NB4 (cell line): Measurements from ENCODE around the gene ZNF211.
A peak's percentile ranks its signal among the peaks of the same experiment; 100 is the strongest.

Experiments used
- DNase-seq: peaks from one replicate; pipeline ENCODE4 v3.0.0; 2010; ENCODE audit warnings: low read depth
- H3K4me3 ChIP-seq: one replicate; pipeline ENCODE4 v1.5.1; 2011; ENCODE audit warnings: mild to moderate bottlenecking, low read depth, low read length, moderate library complexity
- CTCF ChIP-seq: IDR thresholded peaks from one replicate; pipeline ENCODE4 v1.5.1; 2012; ENCODE audit warnings: low read depth, low read length
- MYC ChIP-seq: IDR thresholded peaks from 2 replicates; pipeline ENCODE4 v1.6.1; 2011; ENCODE audit warnings: low read depth, low read length
- POLR2A ChIP-seq: IDR thresholded peaks from 2 replicates; pipeline ENCODE4 v1.6.1; 2011; ENCODE audit warnings: mild to moderate bottlenecking; ENCODE audit not compliant: insufficient read length; ENCODE audit errors: extremely low read depth
- TF ChIP-seq, protein P1 (sequence below): IDR thresholded peaks from 2 replicates; pipeline ENCODE4 v1.6.1; 2011; ENCODE audit warnings: low read depth, low read length

ZNF211 gene

GRCh38 chr19:57623091-57623490 is 9.9 kb upstream of the ZNF211 start:
- no peak overlapping the region for H3K4me3 ChIP-seq
- DNase-seq: no peak
- TF ChIP-seq CTCF: no peak
- TF ChIP-seq MYC: no peak
- TF ChIP-seq, protein P1, sequence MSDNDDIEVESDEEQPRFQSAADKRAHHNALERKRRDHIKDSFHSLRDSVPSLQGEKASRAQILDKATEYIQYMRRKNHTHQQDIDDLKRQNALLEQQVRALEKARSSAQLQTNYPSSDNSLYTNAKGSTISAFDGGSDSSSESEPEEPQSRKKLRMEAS: no peak
- no peak for TF ChIP-seq POLR2A

GRCh38 chr19:57633832-57634131 is 814 bp downstream of the ZNF211 start:
- no peak for DNase-seq
- TF ChIP-seq, protein P1: no peak
- TF ChIP-seq CTCF (no peak), MYC (no peak), POLR2A (no peak)

DNA sequence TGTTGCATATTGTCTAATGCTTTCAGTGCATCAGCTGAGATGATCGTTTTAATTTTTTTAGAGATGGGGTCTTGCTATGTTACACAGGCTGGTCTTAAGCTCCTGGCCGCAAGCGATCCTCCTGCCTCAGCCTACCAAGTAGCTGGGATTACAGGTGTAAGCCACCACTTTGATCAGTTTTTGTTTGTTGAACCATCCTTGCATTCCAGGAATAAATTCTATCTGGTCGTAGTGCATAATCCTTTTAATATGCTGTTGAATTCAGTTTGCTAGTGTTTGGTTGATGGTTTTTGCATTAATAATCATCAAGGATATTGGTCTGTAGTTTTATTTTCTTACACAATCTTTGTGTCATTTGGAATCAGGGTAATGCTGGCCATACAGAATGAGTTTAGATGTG is 4.4 kb downstream of the ZNF211 start:
- no peak for DNase-seq
- H3K4me3 ChIP-seq: no peak overlapping the region
- TF ChIP-seq MYC (no peak), CTCF (no peak), POLR2A (no peak)
- TF ChIP-seq, protein P1: no peak

More at GRCh38 chr19:57633832-57634131, 814 bp downstream of the ZNF211 start:
- H3K4me3 ChIP-seq: peak overlapping the region; percentile 69

DNA sequence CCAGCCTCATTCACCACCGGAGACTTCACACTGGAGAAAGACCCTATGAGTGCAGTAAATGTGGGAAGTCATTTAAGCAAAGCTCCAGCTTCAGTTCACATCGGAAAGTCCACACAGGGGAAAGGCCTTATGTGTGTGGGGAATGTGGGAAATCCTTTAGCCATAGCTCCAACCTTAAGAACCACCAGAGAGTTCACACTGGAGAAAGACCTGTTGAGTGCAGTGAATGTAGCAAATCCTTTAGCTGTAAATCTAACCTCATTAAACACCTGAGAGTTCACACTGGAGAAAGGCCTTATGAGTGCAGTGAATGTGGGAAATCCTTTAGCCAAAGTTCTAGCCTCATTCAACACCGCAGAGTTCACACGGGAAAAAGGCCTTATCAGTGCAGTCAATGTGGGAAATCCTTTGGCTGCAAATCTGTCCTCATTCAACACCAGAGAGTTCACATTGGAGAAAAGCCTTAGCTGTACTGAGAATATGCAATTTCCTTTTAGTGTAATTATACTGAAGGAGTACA is 8.8 kb downstream of the ZNF211 start:
- no peak for TF ChIP-seq MYC
- TF ChIP-seq, protein P1: no peak
- no peak for TF ChIP-seq POLR2A
- no peak for TF ChIP-seq CTCF
- H3K4me3 ChIP-seq: no peak overlapping the region
- no peak for DNase-seq

DNA sequence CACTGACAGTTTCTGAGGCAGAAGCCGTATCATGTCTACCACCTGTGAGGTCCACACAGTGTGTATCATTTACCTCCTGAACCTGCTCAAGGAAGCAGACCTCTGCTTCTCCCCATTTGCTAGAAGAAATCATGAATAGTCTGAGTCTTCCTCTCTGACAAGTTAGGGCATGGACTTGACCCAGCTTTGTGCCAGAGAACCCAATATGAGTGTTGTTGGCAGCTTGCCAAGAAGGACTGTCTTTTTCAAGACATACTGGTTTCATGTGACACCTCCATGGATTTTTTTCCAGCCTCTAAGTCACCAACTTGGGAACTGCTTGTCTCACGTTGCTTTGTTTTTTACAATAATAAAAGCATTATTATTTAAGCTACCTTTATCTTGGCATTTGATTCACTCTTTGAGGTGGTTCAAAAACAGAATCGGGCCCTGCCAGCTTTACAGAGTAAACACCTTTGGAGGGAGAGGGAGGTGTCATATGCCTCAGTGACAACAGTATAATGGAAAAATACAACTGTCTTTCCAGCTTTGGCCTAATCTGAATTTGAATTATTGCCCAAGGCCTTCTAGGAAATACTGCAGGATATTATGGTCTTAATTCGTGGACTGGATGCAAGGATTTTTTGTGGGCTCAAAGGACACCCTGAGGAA is 9.6 kb downstream of the ZNF211 start:
- no peak for DNase-seq
- H3K4me3 ChIP-seq: no peak overlapping the region
- TF ChIP-seq CTCF: no peak
- TF ChIP-seq MYC: no peak
- TF ChIP-seq, protein P1: no peak
- TF ChIP-seq POLR2A: no peak

GRCh38 chr19:57643734-57644133 is 10.8 kb downstream of the ZNF211 start:
- no peak overlapping the region for H3K4me3 ChIP-seq
- TF ChIP-seq, protein P1: no peak
- TF ChIP-seq CTCF (no peak), MYC (no peak), POLR2A (no peak)
- DNase-seq: no peak
